ENCODE data around the gene ENPP3. TPM values are rescaled to one million over a fixed set of nuclear protein-coding genes. Genes with fewer than 3 reads are reported as not detected.

Gene ENPP3
- total and polyA plus RNA-seq, 9 of the 15 experiments (the other 6 are each of a cell fraction or from before 2014, with no cell fraction given), result 14.0 to 32.8 (median 21.6) TPM

GRCh38 chr6:131780600-131780999, 143.5 kb downstream of the ENPP3 start:
- no TSS peak for BruUV-seq (replicated peaks)
- Histone ChIP-seq H4K20me1 (replicated peaks; ENCODE audit: control insufficient read depth, insufficient read depth, low read length) (no peaks in the 10 kb centered on the region), H3K9me3 (replicated peaks; ENCODE audit: control insufficient read depth, insufficient read depth, low read depth, low read length) (no peaks in the 10 kb centered on the region), H3K36me3 (ENCODE audit: control insufficient read depth, insufficient read depth, low read length) (no peaks in the 10 kb centered on the region), H3K9me1 (ENCODE audit: control insufficient read depth, insufficient read depth, low read length) (no peaks in the 10 kb centered on the region), H3K27me3 (ENCODE audit: control insufficient read depth in 2 of 2, insufficient read depth in 2 of 2, low read length in 2 of 2) (peaks cover 3 to 15% of the 10 kb centered on the region in 2 experiments; a peak in 4 of 5 replicates), H2AFZ (ENCODE audit: low read depth, low read length) (no peak overlapping the region), H3K79me2 (ENCODE audit: control insufficient read depth, insufficient read depth, low read length) (no peaks in the 10 kb centered on the region), H3K4me1 (replicated peaks in 1 of 2; ENCODE audit: control insufficient read depth in 2 of 2, insufficient read depth in 2 of 2, low read length in 2 of 2) (no peaks in the 10 kb centered on the region), H3K9ac (ENCODE audit: insufficient read depth in 1 of 2, low read depth in 2 of 2, low read length in 2 of 2) (no peak overlapping the region), H3K27ac (ENCODE audit: extremely low read depth, low read depth, low read length) (no peak overlapping the region), H3K4me3 (no peak overlapping the region), H3K4me2 (ENCODE audit: insufficient read depth, low read length) (no peak overlapping the region)
- intact Hi-C loops (cut with micrococcal nuclease), result loop anchor here (1.0 kb wide), 1 partner anchor 130 kb away; no protein-coding TSS in a partner anchor
- POLR2A ChIA-PET, result interaction anchor here (0.6 kb wide), 1 partner anchor 29 kb away, joined by 3 read pairs; no protein-coding TSS in a partner anchor
- DNase-seq (ENCODE audit: extremely low read depth in 1 of 4, low spot score in 3 of 4) (no peak), FAIRE-seq (no peak), ATAC-seq (peak; percentile 74)
- 0 out of 4 replicates have a peak, but pooled peaks of 1 of the 2 experiments have one; percentile 23 for TF ChIP-seq RAD21 (CRISPR knock-in tag; conservative IDR thresholded peaks at IDR 0.05 in 1 of 2, IDR thresholded peaks at IDR 0.05 in 1 of 2)
- peak; percentile 42 to 59 for TF ChIP-seq NRF1 (conservative IDR thresholded peaks at IDR 0.05 in 1 of 2, IDR thresholded peaks at IDR 0.05 in 1 of 2)
- TF ChIP-seq CTCF (IDR thresholded peaks at IDR 0.05 in 2 of 3, conservative IDR thresholded peaks at IDR 0.05 in 1 of 3; ENCODE audit: insufficient read depth in 2 of 3, low read depth in 1 of 3, low read length in 3 of 3), result 0 out of 6 replicates have a peak, but pooled peaks of 1 of the 3 experiments have one; percentile 18
- no peak for TF ChIP-seq KHSRP (IDR thresholded peaks at IDR 0.05)
- CTCF ChIA-PET (ENCODE audit: low intra/inter-chr PET ratio), result no interaction called here
- 0% methylated on average over 11 of the region's 11 CpGs for WGBS (ENCODE audit: insufficient coverage, low coverage, missing lambda C conversion rate)
- in situ Hi-C loops (cut with MboI), result no loop called here
